NCI-H1048 (cell line): ENCODE measurements around the gene MRTO4.
"Not testable (repeated sequence)": the region's sequence is repeated elsewhere in the genome, so short reads cannot be mapped to it uniquely, and the experiment has no call there.

ENCODE experiments used
- DNase-seq: peaks from one replicate; lab custom pipeline; 2025; lab: John Stamatoyannopoulos, UW

Gene MRTO4

GRCh38 chr1:19222979-19223824 is 28.4 kb upstream of the MRTO4 start:
- DNase-seq, result no peak

GRCh38 chr1:19229229-19229628 is 22.4 kb upstream of the MRTO4 start:
- no peak for DNase-seq

GRCh38 chr1:19229828-19230325 is 21.7 kb upstream of the MRTO4 start:
- no peak for DNase-seq

- not testable (repeated sequence) for DNase-seq
Observed at GRCh38 chr1:19231736-19232523, 19.7 kb upstream of the MRTO4 start.

GRCh38 chr1:19232524-19232846 is 19.1 kb upstream of the MRTO4 start:
- DNase-seq, result no peak

GRCh38 chr1:19234224-19234623 is 17.4 kb upstream of the MRTO4 start:
- DNase-seq, result no peak

GRCh38 chr1:19239876-19240275 is 11.7 kb upstream of the MRTO4 start:
- no peak for DNase-seq

GRCh38 chr1:19240673-19241538 is 10.7 kb upstream of the MRTO4 start:
- DNase-seq, result no peak

- no peak for DNase-seq
Observed at GRCh38 chr1:19250629-19251304, 838 bp upstream of the MRTO4 start.

- no peak for DNase-seq
Observed at GRCh38 chr1:19254416-19254815, 2.8 kb downstream of the MRTO4 start.

GRCh38 chr1:19255288-19255687 is 3.7 kb downstream of the MRTO4 start:
- no peak for DNase-seq

GRCh38 chr1:19256301-19256700 is 4.7 kb downstream of the MRTO4 start:
- not testable (repeated sequence) for DNase-seq

GRCh38 chr1:19257178-19257914 is 5.7 kb downstream of the MRTO4 start:
- no peak for DNase-seq

GRCh38 chr1:19258353-19258752 is 6.7 kb downstream of the MRTO4 start:
- no peak for DNase-seq

GRCh38 chr1:19260211-19261138 is 8.9 kb downstream of the MRTO4 start:
- no peak for DNase-seq

GRCh38 chr1:19262047-19262446 is 10.4 kb downstream of the MRTO4 start:
- no peak for DNase-seq

GRCh38 chr1:19262744-19263143 is 11.1 kb downstream of the MRTO4 start:
- DNase-seq, result no peak

GRCh38 chr1:19268445-19268844 is 16.8 kb downstream of the MRTO4 start:
- DNase-seq, result no peak

- DNase-seq, result not testable (repeated sequence)
Observed at GRCh38 chr1:19269427-19270342, 18.1 kb downstream of the MRTO4 start.
